Measurements from ENCODE around the gene IGSF23.
"Not testable (repeated sequence)": the region's sequence is repeated elsewhere in the genome, so short reads cannot be mapped to it uniquely, and the experiment has no call there.

Gene IGSF23

GRCh38 chr19:44579663-44580365 lies 33.5 kb upstream of the IGSF23 start:
- Mint-ChIP-seq H3K9me3 (peaks cover 7% of the 10 kb centered on the region), H3K27me3 (ENCODE audit: low read depth) (no peaks in the 10 kb centered on the region), H3K36me3 (ENCODE audit: low read depth) (no peaks in the 10 kb centered on the region)

GRCh38 chr19:44580366-44580895 lies 32.9 kb upstream of the IGSF23 start:
- peaks cover 7% of the 10 kb centered on the region for H3K9me3 Mint-ChIP-seq
- no peak overlapping the region for H3K27ac Mint-ChIP-seq
- no peaks in the 10 kb centered on the region for H3K4me1 Mint-ChIP-seq (ENCODE audit: low read depth)
- no peak for DNase-seq (ENCODE audit: low spot score)
- H3K27me3 Mint-ChIP-seq (ENCODE audit: low read depth), result no peaks in the 10 kb centered on the region
- H3K4me3 Mint-ChIP-seq, result no peak overlapping the region
- no peaks in the 10 kb centered on the region for H3K36me3 Mint-ChIP-seq (ENCODE audit: low read depth)

More at GRCh38 chr19:44579663-44580365, 33.5 kb upstream of the IGSF23 start:
- Mint-ChIP-seq H3K4me1 (ENCODE audit: low read depth) (no peaks in the 10 kb centered on the region), H3K27ac (no peak overlapping the region), H3K4me3 (no peak overlapping the region)
- no peak for DNase-seq (ENCODE audit: low spot score)

GRCh38 chr19:44581288-44581687 lies 32.1 kb upstream of the IGSF23 start:
- Mint-ChIP-seq H3K9me3 (peaks cover 7% of the 10 kb centered on the region), H3K4me3 (no peak overlapping the region), H3K36me3 (ENCODE audit: low read depth) (no peaks in the 10 kb centered on the region), H3K27me3 (ENCODE audit: low read depth) (no peaks in the 10 kb centered on the region), H3K27ac (no peak overlapping the region), H3K4me1 (ENCODE audit: low read depth) (no peaks in the 10 kb centered on the region)
- no peak for DNase-seq (ENCODE audit: low spot score)

GRCh38 chr19:44582581-44583265 lies 30.6 kb upstream of the IGSF23 start:
- Mint-ChIP-seq H3K9me3 (peaks cover 18% of the 10 kb centered on the region), H3K4me3 (no peak overlapping the region), H3K36me3 (ENCODE audit: low read depth) (no peaks in the 10 kb centered on the region), H3K4me1 (ENCODE audit: low read depth) (peaks cover 2% of the 10 kb centered on the region), H3K27ac (no peak overlapping the region), H3K27me3 (ENCODE audit: low read depth) (no peaks in the 10 kb centered on the region)
- DNase-seq (ENCODE audit: low spot score), result no peak

GRCh38 chr19:44585371-44586133 lies 27.8 kb upstream of the IGSF23 start:
- DNase-seq (ENCODE audit: low spot score), result no peak
- H3K9me3 Mint-ChIP-seq, result peaks cover 34% of the 10 kb centered on the region

GRCh38 chr19:44587963-44588770 lies 25.2 kb upstream of the IGSF23 start:
- Mint-ChIP-seq H3K27ac (no peak overlapping the region), H3K36me3 (ENCODE audit: low read depth) (no peaks in the 10 kb centered on the region), H3K9me3 (peaks cover 43% of the 10 kb centered on the region), H3K4me1 (ENCODE audit: low read depth) (peaks cover 2% of the 10 kb centered on the region), H3K27me3 (ENCODE audit: low read depth) (no peaks in the 10 kb centered on the region), H3K4me3 (no peak overlapping the region)
- DNase-seq (ENCODE audit: low spot score), result no peak

More at GRCh38 chr19:44585371-44586133, 27.8 kb upstream of the IGSF23 start:
- Mint-ChIP-seq H3K4me3 (no peak overlapping the region), H3K27me3 (ENCODE audit: low read depth) (no peaks in the 10 kb centered on the region), H3K4me1 (ENCODE audit: low read depth) (peaks cover 2% of the 10 kb centered on the region), H3K36me3 (ENCODE audit: low read depth) (no peaks in the 10 kb centered on the region), H3K27ac (no peak overlapping the region)

GRCh38 chr19:44588771-44589112 lies 24.6 kb upstream of the IGSF23 start:
- Mint-ChIP-seq H3K27me3 (ENCODE audit: low read depth) (no peaks in the 10 kb centered on the region), H3K27ac (no peak overlapping the region), H3K36me3 (ENCODE audit: low read depth) (no peaks in the 10 kb centered on the region), H3K9me3 (peaks cover 43% of the 10 kb centered on the region), H3K4me1 (ENCODE audit: low read depth) (peaks cover 2% of the 10 kb centered on the region), H3K4me3 (no peak overlapping the region)
- no peak for DNase-seq (ENCODE audit: low spot score)

- peaks cover 2% of the 10 kb centered on the region for H3K4me1 Mint-ChIP-seq (ENCODE audit: low read depth)
- H3K27ac Mint-ChIP-seq, result no peak overlapping the region
- H3K27me3 Mint-ChIP-seq (ENCODE audit: low read depth), result no peaks in the 10 kb centered on the region
- H3K36me3 Mint-ChIP-seq (ENCODE audit: low read depth), result no peaks in the 10 kb centered on the region
- no peak overlapping the region for H3K4me3 Mint-ChIP-seq
- no peak for DNase-seq (ENCODE audit: low spot score)
- H3K9me3 Mint-ChIP-seq, result peaks cover 44% of the 10 kb centered on the region
Observed at GRCh38 chr19:44590245-44591059, 22.9 kb upstream of the IGSF23 start.

GRCh38 chr19:44591340-44591993 lies 21.9 kb upstream of the IGSF23 start:
- H3K4me3 Mint-ChIP-seq; H3K4me1 Mint-ChIP-seq (ENCODE audit: low read depth); H3K36me3 Mint-ChIP-seq (ENCODE audit: low read depth); H3K27ac Mint-ChIP-seq; DNase-seq (ENCODE audit: low spot score); H3K27me3 Mint-ChIP-seq (ENCODE audit: low read depth): not testable (repeated sequence)
- H3K9me3 Mint-ChIP-seq, result peaks cover 49% of the 10 kb centered on the region

- H3K4me3 Mint-ChIP-seq, result no peak overlapping the region
- H3K36me3 Mint-ChIP-seq (ENCODE audit: low read depth), result peaks cover 1% of the 10 kb centered on the region
- H3K27me3 Mint-ChIP-seq (ENCODE audit: low read depth), result no peaks in the 10 kb centered on the region
- H3K27ac Mint-ChIP-seq, result no peak overlapping the region
- peaks cover 1% of the 10 kb centered on the region for H3K4me1 Mint-ChIP-seq (ENCODE audit: low read depth)
- no peak for DNase-seq (ENCODE audit: low spot score)
- H3K9me3 Mint-ChIP-seq, result peaks cover 43% of the 10 kb centered on the region
Observed at GRCh38 chr19:44592451-44592890, 20.9 kb upstream of the IGSF23 start.

- no peak for DNase-seq (ENCODE audit: low spot score)
- peaks cover 1% of the 10 kb centered on the region for H3K36me3 Mint-ChIP-seq (ENCODE audit: low read depth)
- H3K9me3 Mint-ChIP-seq, result peaks cover 37% of the 10 kb centered on the region
- no peaks in the 10 kb centered on the region for H3K4me1 Mint-ChIP-seq (ENCODE audit: low read depth)
- no peak overlapping the region for H3K4me3 Mint-ChIP-seq
- no peak overlapping the region for H3K27ac Mint-ChIP-seq
- no peaks in the 10 kb centered on the region for H3K27me3 Mint-ChIP-seq (ENCODE audit: low read depth)
Observed at GRCh38 chr19:44593294-44593693, 20.1 kb upstream of the IGSF23 start.

GRCh38 chr19:44593866-44594266 lies 19.5 kb upstream of the IGSF23 start:
- H3K27me3 Mint-ChIP-seq (ENCODE audit: low read depth); H3K4me3 Mint-ChIP-seq; H3K36me3 Mint-ChIP-seq (ENCODE audit: low read depth); DNase-seq (ENCODE audit: low spot score); H3K27ac Mint-ChIP-seq; H3K4me1 Mint-ChIP-seq (ENCODE audit: low read depth): not testable (repeated sequence)
- H3K9me3 Mint-ChIP-seq, result peaks cover 36% of the 10 kb centered on the region

Data from T-helper 2 cell treated with Interferon-gamma antibody and Interleukin-4, amounts not matched to agents 5 μg/mL and 100 μg/mL, for 36 hours (primary cell).